HG03565 (cell line): ENCODE data around the gene PADI1.
"Not testable (repeated sequence)": the region's sequence is repeated elsewhere in the genome, so short reads cannot be mapped to it uniquely, and the experiment has no call there.

ENCODE experiments used
- ATAC-seq: cut with Tn5 transposase; IDR thresholded peaks from one replicate; pipeline ENCODE4 v1.9.1; 2021; ENCODE audit warnings: mild to moderate bottlenecking, moderate library complexity; ENCODE audit not compliant: unreplicated experiment

PADI1 gene

DNA sequence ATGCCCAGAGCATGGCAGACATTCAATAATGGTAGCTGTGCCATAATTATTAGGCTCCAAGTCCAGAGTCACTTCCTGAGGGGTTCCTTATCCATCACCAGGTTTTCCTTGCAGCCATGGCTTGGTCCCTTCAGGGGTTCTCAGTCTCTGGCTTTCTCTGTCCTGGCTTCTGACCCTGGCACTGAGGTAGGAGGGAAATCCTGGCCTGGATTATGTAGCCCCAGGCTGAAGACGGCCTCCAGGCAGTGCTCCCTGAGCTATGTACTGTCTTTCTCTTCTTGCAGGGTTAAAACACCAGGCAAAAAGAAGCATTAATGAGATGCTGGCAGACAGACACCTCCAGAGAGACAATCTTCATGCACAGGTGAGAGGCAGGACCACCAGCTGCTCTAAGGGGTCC, 34.5 kb downstream of the PADI1 start:
- no peak for ATAC-seq

DNA sequence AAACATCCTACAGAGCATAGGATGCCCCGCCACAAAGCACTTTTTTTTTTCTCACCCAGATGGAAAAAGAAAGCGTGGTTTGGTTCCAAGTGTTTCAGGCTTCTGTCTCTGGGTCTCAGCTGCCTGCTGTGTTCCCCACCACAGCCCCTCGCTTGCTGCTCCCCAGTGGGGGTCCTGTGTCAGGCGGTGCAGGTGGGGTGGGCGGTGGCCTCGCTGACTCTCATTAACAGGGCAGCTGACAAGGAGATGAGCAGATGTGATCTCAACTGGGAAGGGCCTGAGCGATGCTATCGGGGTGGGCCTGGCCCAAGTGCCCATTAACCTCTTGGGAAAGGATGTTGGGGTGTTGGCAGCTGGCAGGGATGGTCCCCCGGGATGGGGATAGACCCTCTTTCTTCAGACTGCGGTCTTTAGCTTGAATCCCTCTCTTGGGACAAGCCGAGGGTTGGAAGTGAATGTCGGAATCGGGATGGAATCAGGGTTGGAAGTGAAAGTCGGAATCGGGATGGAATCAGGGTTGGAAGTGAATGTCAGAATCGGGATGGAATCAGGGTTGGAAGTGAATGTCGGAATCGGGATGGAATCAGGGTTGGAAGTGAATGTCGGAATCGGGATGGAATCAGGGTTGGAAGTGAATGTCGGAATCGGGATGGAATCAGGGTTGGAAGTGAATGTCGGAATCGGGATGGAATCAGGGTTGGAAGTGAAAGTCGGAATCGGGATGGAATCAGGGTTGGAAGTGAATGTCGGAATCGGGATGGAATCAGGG, 36.3 kb downstream of the PADI1 start:
- not testable (repeated sequence) for ATAC-seq

DNA sequence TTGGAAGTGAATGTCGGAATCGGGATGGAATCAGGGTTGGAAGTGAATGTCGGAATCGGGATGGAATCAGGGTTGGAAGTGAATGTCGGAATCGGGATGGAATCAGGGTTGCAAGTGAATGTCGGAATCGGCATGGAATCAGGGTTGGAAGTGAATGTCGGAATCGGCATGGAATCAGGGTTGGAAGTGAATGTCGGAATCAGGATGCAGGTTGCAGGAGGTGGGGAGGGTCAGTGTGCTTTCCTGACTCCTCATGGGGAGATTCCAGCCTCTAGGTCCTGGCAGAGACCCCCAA, 36.8 kb downstream of the PADI1 start:
- ATAC-seq: not testable (repeated sequence)

DNA sequence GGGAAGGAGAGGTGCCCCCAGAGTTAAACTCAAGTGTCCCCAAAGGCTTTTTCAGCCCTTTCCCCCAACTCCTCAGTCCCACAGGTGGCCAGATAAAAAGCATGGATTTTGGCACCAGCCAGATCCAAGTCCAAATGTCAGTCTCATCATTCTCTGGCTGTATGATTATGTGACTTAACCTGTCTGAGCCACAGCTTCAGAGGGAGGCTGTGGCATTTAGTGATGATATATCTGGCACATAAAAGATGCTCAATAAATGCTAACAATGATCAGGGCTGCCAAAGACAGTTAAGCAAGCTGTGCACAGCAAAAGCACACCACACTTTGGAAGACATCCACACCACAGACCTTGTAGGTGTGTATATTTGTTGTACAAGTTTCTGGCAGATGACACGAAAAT, 38.3 kb downstream of the PADI1 start:
- no peak for ATAC-seq

DNA sequence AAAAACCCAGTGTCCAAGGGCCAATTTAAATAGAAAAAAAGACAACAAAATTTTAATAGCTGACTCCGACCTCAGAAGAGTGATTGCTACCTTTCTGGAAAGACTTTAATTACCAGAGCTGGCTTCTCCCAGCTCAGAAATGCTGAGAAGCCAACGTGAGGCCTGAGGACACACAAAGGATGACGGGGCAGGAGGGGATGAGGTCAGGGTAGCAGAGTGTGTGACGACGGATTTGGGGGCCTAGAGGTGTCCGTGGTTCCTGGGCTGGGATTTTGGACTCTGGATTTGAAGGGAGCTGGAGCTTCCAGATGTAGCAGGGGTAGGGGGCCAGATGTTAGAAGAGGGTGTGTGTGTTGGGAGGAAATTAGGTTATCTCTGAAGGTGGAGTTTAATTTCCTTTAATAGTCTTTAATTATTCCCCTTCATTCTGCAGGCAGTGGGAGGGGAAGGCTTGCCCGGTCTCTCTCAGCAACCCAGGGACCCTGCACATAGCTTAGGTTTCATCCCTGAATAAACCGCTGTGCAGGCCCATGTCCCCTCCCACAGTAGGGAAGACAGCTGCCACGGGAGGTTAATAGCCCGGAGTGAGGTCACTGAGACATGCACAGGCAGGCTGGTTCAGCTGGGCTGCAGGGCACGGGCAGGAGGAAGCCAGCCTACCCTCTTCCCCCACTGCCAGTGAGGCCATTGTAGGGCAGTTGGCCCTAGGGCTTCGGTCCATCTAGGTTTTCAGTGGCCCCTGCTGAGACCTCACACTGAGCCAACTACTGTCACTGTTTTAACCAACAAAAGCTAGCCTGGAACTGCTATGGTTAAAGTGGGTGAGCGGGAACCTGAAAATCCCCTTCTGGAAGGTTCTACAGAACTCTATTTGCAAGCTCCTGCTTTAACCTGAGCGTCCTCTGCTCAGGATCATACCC, 40.2 kb downstream of the PADI1 start:
- ATAC-seq: no peak

DNA sequence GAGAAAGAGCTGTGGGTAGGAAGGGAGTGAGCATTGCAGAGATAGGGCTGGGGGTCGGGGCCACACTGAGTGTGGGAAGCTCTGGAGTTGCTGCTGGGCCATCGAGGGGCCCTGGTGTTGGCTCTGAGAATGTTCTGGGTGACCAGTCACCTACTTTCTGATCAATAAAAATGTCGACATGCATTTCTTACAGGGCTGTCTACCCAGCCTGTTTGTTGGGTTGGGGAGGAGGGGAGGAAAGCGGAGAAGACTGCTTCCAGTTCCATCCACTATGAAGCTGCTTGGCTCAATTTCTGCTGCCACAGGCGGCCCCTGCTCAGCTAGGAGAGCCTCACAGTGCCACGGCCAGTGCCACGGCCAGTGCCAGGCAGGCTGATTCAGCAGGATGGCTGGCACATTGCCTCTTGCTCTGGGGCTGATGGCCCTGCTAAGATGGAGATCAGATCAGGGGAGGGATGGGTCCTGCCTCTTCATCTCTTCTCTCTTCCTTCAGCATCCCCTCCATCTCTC, 40.9 kb downstream of the PADI1 start:
- ATAC-seq: no peak

DNA sequence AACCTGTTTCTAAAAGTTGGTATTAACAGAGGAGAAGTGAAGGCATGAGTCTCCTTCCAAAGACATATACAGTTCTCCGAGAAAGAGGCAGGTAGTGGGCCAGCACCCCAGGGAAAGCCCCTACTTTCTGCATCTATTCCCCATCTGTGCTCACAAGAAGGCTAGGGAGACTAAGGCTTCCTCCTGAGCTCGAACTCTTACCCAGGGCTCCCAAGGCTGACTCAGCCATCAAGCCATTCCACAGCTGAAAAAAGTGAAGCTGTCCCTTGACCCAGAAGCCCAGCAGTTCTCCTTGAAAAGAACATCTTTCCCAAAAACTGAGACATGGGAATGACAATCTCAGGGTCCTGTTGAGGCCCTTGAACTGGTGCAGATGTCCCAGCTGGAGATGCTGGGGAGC, 42.0 kb downstream of the PADI1 start:
- no peak for ATAC-seq

DNA sequence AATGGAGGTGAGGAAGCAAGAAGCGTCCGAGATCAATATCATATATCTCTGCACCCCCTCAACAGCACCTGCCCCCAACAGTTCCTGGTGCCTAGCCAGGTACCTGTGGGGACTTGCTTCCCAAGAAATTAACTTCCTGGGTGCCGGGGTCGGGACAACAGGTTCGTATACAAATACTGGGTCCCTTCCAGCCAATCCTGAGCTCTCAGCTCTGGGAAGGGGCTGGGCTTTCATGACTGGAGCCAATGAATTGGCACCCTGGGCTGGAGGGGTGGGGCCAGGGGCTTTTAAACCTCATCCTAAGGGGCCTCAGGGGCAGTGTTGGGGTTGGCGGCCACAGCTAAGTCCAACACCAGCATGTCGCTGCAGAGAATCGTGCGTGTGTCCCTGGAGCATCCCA, 43.9 kb downstream of the PADI1 start, which contains the start of gene PADI3:
TSS of gene PADI3 (plus strand) at position 318 of the 400 bp plus-strand sequence. CDS start at position 358, 40 bp downstream.
- no peak for ATAC-seq

DNA sequence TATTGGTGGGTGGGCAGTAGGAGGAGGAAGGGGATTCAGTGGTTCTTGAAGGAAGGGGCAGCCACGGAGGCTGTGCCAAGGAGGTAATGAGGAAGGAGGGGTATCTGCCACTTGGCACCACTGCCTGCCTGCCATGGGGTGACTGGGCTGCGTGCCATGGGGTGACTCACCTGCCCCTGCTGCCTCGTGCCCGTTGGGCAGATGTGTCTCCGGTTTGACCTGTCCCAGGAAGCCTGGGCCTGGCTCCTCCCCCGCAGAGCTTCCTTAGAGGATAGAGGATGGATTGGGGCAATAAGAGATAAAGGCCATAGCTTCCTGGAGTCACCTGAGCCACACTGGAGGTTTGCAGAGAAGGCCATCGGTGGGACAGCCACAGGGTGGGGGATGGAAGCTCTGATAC, 45.7 kb downstream of the PADI1 start:
- no peak for ATAC-seq

DNA sequence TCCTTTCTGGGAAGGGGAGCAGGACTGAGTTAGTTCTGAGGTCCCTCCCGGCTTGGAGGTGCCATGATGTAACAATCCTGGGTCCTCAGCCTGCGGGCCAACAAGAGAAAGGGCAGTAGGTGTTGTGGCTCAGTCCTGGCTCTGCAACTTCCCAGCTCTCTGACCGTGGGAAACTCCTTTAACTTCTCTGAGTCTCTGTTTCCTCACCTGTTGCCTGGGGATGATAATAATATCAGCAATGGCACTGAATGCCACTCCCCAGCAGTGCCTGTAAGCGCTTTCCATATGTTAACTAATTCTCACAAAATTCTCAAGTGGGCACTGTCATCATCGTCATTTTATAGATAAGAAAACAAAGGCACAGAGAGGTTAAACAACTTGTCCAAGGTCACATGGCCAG, 46.3 kb downstream of the PADI1 start:
- no peak for ATAC-seq

DNA sequence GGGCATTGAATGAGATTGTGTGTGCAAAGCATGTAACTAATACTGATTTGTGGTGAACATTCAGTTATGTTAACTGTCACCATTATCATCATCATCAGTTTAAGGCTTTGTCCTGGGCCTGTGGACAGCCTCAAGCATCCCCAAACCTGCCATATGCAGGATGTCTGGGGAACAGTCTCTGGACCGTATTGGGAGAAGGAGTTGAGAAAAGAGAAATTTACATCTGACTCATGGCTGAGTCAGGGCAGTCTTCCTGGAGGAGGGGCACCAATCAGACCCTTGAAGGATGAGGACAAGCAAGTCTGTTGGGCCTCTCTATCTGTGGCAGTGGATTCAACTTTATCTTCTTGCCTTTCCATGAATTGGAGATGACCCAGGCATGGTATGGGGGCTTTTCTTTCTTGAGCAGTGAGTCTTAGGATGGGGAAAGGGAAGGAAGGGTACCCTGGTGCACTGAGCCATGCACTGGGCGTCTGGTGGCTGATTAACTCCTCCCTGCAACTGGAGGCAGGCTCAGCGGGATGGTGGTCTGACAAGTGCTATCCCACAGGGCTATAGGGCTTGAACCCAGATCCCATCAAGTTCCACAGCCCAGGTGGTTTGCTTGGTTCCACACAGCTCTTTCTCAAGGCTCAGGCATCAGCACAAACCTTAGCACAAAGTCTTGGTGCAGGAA, 46.9 kb downstream of the PADI1 start:
- no peak for ATAC-seq

DNA sequence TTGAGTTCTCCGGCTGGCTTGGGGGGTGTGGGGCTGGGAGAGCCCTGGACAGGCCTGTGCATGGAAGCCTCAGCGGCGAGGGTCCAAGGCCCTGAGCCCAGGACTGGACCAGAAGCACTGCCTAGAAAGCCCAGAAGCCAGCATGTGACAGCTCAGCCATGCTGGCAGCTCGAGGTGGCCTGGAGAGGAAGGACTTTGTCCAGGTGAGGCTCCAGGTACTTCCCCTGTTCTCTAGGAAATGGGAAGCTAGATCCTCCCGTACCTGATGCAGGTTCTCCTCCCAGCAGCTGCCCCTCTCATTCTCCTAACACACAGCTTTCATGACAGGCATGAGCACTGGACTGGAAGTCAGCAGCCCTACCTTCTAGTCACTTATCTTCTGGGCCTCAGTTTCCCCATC, 50.4 kb downstream of the PADI1 start:
- ATAC-seq: no peak

DNA sequence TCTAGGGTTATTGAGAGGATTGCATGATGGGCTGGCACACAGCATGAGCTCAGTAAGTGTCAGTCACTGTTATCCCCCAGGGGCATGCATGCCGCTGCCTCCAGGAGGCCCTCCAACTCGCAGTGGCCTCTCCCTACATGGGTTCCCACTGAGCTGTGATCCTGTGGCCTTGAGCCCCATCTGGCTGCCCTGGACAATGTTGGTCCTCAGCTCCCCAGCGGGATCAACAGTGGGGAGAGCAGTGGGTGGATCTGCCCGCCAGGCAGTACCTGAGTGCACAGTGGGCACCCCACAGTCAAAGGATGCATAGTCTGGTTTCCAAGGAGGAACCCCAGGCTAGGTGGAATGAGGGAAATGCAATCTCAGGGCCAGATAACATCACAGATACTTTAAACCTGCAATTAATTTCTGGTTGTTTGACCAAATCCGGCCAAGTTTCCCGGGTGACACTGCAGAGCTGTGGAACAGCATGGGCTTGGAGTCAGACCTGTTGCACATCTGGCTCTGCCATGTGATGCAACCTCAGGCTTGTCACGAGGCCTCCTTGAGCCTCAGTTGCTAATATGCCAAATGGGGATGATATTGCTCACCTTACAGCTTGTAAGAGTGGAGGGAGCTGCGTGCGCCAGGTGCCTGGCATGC, 53.3 kb downstream of the PADI1 start:
- ATAC-seq: no peak

DNA sequence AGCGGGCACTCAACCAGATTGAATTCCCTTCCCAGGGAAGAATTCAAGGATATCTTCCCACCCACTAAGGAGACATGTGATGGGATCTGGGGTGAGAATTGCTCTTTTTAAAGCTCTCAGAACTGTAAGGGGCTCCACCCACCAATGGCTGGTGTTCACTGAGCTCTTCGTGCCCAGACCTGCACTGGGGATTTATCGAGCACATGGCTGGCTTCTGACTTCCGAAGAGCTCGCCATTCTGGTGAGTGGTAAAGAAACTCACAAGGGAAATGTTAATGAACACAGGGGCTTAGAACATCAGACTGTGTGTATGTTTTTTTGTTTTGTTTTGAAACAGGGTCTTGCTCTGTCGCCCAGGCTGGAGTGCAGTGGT, 53.8 kb downstream of the PADI1 start:
- no peak for ATAC-seq

DNA sequence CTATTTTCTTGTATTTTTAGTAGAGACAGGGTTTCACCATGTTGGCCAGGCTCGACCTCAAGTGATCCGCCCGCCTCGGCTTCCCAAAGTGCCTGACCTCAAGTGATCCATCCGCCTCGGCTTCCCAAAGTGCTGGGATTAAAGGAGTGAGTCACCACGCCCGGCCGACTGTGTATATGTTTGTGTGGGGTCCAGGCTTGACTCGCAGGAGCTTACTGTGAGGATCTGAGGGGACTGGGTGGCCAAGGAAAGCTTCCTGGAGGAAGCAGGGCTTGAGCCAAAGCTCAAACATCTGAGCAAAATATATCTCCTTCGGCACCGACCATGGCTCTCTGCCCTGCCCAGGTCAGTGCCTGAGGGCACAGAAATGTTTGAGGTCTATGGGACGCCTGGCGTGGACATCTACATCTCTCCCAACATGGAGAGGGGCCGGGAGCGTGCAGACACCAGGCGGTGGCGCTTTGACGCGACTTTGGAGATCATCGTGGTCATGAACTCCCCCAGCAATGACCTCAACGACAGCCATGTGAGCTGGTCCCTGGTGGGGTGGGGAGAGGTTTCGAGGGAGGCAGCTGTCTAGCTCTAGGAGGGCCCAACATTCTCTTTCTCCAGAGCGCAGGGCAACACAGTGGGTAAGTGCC, 54.4 kb downstream of the PADI1 start:
- no peak for ATAC-seq

DNA sequence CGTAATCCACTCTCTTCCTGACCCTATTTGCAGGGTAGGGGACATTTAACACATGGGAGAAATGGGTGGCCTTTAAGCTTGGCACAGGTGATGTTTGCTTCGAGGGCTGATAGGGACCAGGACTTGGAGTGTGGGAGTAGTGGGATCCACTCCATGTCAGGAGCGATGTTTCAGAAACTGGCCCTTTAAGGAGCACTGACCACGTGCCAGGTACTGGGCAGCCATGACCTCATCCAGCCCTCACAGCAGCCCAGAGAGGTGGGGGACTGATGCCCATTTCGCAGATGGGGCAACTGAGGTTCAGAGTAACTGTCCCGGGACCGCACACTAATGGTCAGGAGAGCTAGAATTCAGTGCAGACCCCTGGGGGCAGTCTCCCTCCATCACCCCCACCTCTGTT, 55.3 kb downstream of the PADI1 start:
- no peak for ATAC-seq

DNA sequence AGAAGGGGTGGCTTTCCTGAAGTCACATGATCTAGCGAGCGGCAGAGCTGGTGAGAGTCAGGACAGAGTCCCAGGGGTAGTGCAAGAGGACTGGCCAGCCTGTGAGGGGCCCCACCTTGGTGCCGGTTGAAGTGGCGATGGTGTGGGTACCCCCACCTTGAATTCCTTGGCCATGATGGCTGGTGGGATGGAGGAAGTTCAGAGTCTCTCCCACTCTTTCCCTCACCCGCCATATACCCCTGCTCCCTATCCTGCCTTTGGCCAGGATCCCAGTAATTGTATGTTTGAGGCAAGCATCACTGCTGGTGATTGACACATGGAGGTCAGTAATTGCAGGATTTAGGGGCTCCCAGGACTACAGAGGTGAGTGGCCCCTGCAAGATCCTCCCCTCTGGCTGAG, 55.8 kb downstream of the PADI1 start:
- ATAC-seq: no peak

DNA sequence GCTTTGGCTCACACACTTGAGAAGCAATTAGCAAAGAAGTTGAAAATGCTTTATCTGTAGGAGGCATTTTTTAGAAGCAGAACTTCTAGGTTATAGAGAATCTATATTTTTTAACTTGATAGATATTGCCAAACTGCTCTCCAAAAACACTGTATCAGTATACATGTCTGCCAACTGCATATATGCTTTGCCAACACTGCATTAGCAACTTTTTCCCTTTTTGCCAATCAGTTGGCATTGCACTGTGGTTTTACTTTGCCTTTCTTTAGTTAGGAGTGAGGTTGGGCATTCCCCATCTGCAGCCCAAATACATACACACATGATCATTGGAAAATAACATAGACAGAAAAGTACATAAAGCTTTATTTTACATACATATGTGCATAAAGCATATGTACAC, 59.0 kb downstream of the PADI1 start:
- no peak for ATAC-seq

DNA sequence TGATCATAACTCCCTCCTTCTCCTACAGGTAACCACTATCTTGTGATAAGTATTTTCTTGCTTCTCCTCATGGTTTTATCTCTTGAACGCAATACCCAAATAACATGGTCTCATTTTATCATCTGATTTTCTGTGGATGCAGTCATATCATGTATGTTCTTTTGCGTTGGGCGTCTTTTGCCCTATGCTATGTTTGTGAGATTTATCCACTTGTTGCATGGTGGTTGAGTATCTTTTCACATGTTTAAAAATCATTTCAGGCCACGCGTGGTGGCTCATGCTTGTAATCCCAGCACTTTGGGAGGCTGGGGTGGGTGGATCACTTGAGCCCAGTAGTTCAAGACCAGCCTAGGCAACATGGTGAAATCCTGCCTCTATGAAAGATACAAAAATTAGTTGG, 59.5 kb downstream of the PADI1 start:
- no peak for ATAC-seq

DNA sequence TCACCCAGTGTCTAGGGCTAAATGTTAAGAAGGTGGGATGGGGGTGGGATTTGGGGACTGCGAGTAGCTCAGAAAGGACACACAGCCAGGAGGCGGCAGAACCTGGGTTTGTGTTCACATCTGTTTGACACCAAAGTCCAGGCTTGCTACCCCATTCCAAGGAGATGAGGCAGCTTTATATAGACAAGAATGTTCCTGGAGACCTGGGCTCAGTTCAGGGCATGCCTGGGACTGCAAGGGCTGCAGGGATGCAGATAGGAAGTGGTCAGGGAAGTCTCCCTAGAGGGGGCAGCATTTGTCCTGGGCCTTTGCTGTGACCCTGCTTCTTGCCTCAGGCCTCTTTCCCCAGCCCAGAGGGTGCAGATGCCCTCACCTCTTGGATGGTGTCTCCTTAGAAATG, 60.2 kb downstream of the PADI1 start:
- ATAC-seq: no peak

DNA sequence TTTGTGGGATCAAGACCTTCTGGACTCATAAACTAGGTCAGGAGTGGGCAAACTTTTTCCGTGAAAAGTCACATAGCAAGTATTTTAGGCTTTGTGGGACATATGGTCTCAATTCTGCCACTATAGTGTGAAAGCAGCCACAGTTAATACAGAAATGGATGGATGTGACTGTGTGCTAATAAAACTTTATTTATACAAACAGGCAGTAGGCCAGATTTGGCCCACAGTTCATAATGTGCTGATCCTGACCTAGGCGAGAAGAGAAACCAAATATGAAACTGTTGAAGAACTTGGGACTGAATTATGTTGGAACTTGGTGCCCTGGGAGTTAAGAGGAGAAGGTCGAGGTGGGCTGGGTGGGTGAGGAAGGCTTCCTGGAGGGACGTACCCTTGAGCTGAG, 61.0 kb downstream of the PADI1 start:
- no peak for ATAC-seq
